Tibial nerve (tissue), 3 donors: ENCODE data around the gene PEX6.

Experiments
- POLR2A ChIP-seq, 2 donors: fragments of 450-650 bp; IDR thresholded peaks; one replicate each; pipeline ENCODE4 v1.6.1; 2017; ENCODE audit warnings: antibody characterized with exemption in 2 of 2, mild to moderate bottlenecking in 2 of 2, moderate library complexity in 2 of 2
- TF ChIP-seq, protein P1 (sequence below), 5 experiments: fragments of 200-600 bp in 3 of 5; fragments of 450-650 bp in 2 of 5; sonication (generic) in 3 of 5; IDR thresholded peaks; one replicate each; pipeline ENCODE4 v1.5.1; 2016 to 2019; ENCODE audit warnings: antibody characterized with exemption in 5 of 5, mild to moderate bottlenecking in 3 of 5, moderate library complexity in 2 of 5

GRCh38 chr6:42916288-42916687 lies 62.7 kb downstream of the PEX6 start:
- no peak for TF ChIP-seq POLR2A (IDR thresholded peaks at IDR 0.05)
- TF ChIP-seq, protein P1, sequence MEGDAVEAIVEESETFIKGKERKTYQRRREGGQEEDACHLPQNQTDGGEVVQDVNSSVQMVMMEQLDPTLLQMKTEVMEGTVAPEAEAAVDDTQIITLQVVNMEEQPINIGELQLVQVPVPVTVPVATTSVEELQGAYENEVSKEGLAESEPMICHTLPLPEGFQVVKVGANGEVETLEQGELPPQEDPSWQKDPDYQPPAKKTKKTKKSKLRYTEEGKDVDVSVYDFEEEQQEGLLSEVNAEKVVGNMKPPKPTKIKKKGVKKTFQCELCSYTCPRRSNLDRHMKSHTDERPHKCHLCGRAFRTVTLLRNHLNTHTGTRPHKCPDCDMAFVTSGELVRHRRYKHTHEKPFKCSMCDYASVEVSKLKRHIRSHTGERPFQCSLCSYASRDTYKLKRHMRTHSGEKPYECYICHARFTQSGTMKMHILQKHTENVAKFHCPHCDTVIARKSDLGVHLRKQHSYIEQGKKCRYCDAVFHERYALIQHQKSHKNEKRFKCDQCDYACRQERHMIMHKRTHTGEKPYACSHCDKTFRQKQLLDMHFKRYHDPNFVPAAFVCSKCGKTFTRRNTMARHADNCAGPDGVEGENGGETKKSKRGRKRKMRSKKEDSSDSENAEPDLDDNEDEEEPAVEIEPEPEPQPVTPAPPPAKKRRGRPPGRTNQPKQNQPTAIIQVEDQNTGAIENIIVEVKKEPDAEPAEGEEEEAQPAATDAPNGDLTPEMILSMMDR (IDR thresholded peaks at IDR 0.05) = no peak
